Measurements from ENCODE around the gene ASAP3. TPM values are rescaled to one million over a fixed set of nuclear protein-coding genes. Genes with fewer than 3 reads are reported as not detected.
"Not testable (repeated sequence)": the region's sequence is repeated elsewhere in the genome, so short reads cannot be mapped to it uniquely, and the experiment has no call there.

Gene ASAP3
- total RNA-seq, 1 donor from 2014 or later: 11.5 TPM

DNA sequence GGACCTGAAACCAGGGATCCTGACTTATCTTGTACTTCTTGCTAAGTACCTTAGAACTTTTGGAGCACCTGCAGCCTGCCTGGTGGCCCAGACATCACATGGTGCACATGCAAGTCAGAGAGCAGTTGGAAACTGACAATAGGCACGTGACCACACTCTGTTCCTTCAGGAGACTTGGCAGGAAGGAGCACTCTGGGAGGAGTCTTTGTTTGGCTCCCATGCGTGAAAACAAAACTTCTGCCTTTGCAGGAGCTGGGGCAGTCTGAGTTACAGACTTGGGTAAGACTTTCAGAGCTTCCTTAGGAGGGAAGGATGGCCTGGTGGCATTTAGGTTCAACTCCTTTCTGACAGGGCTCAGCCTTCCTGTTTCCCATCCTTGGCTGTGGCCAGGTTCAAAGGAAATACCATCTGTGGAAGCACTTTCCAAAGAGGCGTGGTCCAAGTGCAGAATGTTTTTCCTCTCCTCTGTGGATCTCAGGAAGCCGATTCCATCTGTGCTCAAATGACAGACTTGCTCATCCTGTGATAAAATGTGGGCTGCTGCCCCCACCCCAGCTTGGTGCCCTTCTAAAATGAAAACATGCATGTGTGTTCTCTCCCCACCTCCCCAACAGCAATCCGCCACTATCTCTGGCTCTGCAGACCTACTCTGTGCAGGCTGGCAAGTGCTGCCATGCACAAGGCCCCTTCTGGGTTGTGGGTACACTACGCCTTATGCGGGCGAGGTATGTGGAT is 100.2 kb downstream of the ASAP3 start:
- DNase-seq (ENCODE audit: low read depth): no peak

DNA sequence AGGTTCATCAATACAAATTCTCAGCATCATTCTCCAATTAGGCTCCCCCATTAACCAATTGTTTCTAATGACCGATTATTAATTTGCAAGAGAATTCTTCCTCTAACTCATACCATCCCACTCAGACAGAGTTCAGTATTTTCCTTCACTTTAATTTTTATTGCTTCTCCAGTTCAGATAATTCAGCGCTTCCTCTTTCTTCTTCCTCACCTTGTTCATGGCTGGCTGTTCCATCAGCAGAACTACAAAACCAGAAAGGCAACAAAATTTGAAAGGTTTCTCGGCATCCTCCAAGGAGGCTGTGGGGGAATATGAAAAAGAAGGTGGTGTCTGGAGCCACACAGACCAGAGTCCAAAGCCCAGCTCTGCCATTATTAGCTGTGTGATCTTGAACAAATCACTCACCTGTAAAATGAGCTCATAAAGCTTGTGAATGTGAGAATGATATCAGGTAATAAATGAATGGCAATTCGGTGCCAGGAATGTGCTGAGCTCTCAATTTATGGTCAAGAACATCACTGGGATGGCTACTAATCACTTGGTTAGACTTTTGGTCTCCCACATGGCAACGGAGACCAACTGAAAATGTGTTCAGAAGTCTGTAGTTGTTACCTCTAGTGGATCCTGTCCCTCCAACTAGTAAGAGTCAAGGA is 102.6 kb downstream of the ASAP3 start:
- H3K4me3 ChIP-seq (ENCODE audit: low read depth, low read length): no peak overlapping the region
- no peak for DNase-seq (ENCODE audit: low read depth)
- no peak for TF ChIP-seq CTCF (conservative IDR thresholded peaks at IDR 0.05; ENCODE audit: low read depth, low read length)

More for the DNA sequence above, 100.2 kb downstream of the ASAP3 start:
- no peak overlapping the region for H3K4me3 ChIP-seq (ENCODE audit: low read depth, low read length)
- TF ChIP-seq CTCF (conservative IDR thresholded peaks at IDR 0.05; ENCODE audit: low read depth, low read length): no peak

DNA sequence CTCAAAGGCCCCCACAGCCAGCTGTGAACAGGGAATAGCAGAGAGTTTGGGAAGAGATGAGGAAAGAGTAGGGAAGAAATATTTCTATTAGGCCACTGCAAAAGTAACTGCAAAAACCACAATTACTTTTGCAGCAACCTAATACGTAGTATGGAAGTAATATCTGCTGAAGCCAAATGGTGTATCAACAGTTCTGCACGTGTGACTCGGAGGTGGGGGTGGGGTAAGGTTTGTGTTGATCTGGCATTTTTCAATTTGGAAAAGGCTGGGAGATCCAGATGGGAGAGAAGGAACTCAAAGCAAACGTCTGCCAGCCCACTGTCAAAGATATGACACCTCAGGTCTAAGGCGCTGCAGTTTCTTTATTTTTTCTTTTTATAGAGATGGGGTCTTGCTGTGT is 103.3 kb downstream of the ASAP3 start:
- H3K4me3 ChIP-seq (ENCODE audit: low read depth, low read length): no peak overlapping the region
- no peak for TF ChIP-seq CTCF (conservative IDR thresholded peaks at IDR 0.05; ENCODE audit: low read depth, low read length)
- DNase-seq (ENCODE audit: low read depth): no peak

- DNase-seq (ENCODE audit: low read depth): not testable (repeated sequence)
Observed at GRCh38 chr1:23380236-23380635, 103.7 kb downstream of the ASAP3 start.

More at GRCh38 chr1:23380236-23380635, 103.7 kb downstream of the ASAP3 start:
- not testable (repeated sequence) for H3K4me3 ChIP-seq (ENCODE audit: low read depth, low read length)

Other genes with a start within 250 kb of the ASAP3 start
- gene HNRNPR, start 139.9 kb downstream of the ASAP3 start, total RNA-seq: 87.7 and 135 TPM in 2 replicates
- gene ZNF436, start 114.3 kb downstream of the ASAP3 start, total RNA-seq: 6.7 and 8.0 TPM in 2 replicates
- gene TCEA3, start 59.4 kb downstream of the ASAP3 start, total RNA-seq: 0.65 and 3.1 TPM in 2 replicates
- gene E2F2, start 47.1 kb upstream of the ASAP3 start, total RNA-seq: 4.0 and 6.5 TPM in 2 replicates
- 76.0 and 154 TPM in 2 replicates for gene ID3, start 75.3 kb upstream of the ASAP3 start, total RNA-seq
- 1,041 and 1,407 TPM in 2 replicates for gene RPL11, start 207.6 kb upstream of the ASAP3 start, total RNA-seq

All from epithelial cell of proximal tubule (primary cell).